GM20000 (cell line): ENCODE data around the gene SDF2.

ENCODE experiments used
- DNase-seq: peaks from one replicate; pipeline ENCODE4 v3.0.0; 2012; ENCODE audit warnings: low spot score
- CTCF ChIP-seq: IDR thresholded peaks from 2 replicates; pipeline ENCODE4 v1.5.1; 2012; ENCODE audit warnings: mild to moderate bottlenecking, control low read depth; ENCODE audit errors: extremely low read depth, missing control alignments

The SDF2 gene

GRCh38 chr17:28661635-28662526 is at the start of gene SDF2, which contains the start of gene SUPT6H:
SDF2 (minus strand) TSS chr17:28661906; CDS start chr17:28661876, 30 bp downstream.
SUPT6H (plus strand) TSS chr17:28662205; CDS start chr17:28673402, 11,197 bp downstream.
- peak; percentile 95 for DNase-seq
- no peak for TF ChIP-seq CTCF

DNA sequence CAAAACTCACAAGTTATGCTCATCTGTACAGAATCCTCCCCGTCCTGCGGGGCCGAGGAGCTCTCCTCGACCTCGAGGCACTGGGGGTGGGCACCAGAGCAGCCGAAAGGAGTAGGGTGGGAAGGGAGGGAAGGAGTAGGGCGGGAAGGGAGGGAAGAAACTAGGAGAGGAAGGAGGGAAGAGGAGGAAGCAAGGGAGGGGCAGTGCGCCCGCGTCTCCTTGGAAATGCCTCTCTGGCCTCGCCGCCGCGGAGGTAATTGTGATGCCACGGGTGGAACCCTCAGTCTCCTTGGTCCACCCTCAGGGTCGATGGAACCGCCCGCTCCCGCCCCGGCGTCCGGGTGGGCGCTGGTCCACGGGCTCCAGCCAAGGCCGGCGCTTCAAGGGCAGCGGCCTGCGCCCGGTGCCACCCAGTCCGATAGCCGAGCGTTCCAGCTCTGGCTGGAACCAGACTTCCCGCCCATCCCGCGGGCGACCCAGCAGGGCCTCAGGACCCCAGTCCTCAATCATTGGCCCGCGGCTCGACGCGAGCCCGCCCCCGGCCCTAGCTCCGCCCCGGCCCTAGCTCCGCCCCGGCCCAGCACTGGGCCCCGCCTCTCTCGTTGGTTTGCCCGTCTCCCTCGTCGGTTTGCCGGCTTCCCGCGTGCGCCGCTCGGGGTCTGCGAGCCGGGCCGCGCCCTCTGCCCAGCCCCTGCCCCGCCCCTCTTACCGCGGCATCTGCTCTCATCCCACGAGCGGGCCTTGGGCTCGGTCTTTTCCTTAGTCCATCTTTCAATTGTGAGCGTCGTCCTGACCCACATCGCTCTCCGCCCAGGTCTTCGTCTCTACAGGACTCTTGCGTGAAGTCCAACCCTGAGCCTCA is 49.4 kb upstream of the SDF2 start:
- peak; percentile 96 for DNase-seq
- TF ChIP-seq CTCF, result no peak

DNA sequence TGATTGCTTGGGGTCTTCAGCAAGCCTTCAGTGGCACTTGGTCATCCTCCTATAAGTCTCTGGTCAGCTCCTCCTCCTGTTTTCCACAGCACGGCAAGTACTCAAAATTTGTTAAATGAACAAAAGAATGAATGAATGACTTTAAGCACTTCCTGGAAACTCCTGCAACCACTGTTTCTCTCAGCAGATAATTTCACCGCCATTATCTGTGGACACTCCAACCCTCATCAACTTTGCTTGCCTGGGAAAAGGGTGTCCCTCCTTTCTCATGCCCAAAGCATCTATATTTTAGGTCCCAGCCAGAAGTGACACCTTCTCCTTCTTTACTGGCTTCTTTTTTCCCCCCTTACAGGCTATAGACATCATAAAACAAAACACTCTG is 45.6 kb upstream of the SDF2 start:
- no peak for DNase-seq
- no peak for TF ChIP-seq CTCF

- no peak for DNase-seq
- TF ChIP-seq CTCF, result no peak
These were observed 45.0 kb upstream of the SDF2 start for GRCh38 chr17:28706471-28707338.

DNA sequence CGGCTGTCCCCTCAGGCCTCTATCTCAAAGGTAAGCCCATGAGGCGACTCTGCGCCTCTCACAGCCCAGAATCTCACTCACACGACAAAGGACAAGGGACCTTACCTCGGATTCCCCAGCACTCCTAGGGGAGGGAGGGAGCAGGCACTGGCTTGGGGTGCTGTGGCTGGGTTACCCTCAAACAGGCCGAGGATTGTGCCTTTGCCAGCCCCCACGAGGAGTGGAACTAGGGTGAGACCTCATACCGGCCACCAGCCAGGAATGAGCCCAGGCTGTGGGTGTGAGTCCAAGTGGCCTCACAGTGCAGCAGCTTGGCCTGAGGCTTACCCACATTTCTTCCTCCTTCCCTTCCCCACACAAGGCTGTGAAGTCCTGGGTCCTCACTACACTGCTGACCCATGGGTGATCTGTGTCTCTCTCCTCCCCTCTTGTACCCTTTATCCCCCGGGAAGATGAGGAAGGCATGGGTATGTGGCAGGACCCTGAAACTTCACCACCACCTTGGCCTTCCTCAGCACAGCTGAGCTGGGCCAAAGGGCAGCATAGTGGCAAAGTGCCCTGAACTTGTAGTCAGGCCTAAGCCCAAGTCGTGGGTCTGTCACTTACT is 44.1 kb upstream of the SDF2 start:
- TF ChIP-seq CTCF, result no peak
- DNase-seq, result no peak

- no peak for DNase-seq
- TF ChIP-seq CTCF, result no peak
These were observed 43.5 kb upstream of the SDF2 start for GRCh38 chr17:28705074-28705659.
